H1 (cell line): ENCODE results near the gene COMMD6. TPM values are rescaled to one million over a fixed set of nuclear protein-coding genes. Genes with fewer than 3 reads are reported as not detected.

Source experiments
- CHD7 ChIP-seq: fragments of 300-600 bp; sonication (generic); IDR thresholded peaks from 2 replicates; pipeline ENCODE4 v1.7.1; 2012; ENCODE audit warnings: low read length, moderate library complexity, mild to moderate bottlenecking, inconsistent platforms; ENCODE audit not compliant: insufficient replicate concordance
- NANOG ChIP-seq: IDR thresholded peaks from 2 replicates; pipeline ENCODE4 v1.6.1; 2011; ENCODE audit warnings: low read length, low read depth, mild to moderate bottlenecking, inconsistent platforms; ENCODE audit not compliant: insufficient read depth, poor library complexity, severe bottlenecking
- SP1 ChIP-seq: IDR thresholded peaks from 2 replicates; pipeline ENCODE4 v1.6.1; 2011; ENCODE audit warnings: low read depth, low read length
- polyA plus RNA-seq, 7 experiments: library from polyadenylated mRNA; depleted of rRNA in 3 of 7; stranded (reverse) in 5 of 7; unstranded in 2 of 7; fragments of >200 nt in 5 of 7; fragments of 200-250 nt in 2 of 7; gene quantifications; 1 replicate in 5 of 7; 2 replicates in 1 of 7; 4 replicates in 1 of 7; pipeline versions ENCODE4 v1.2.1 to v1.2.3, GENCODE V29; 2011 to 2013; ENCODE audit warnings: missing spikeins in 2 of 7, mixed read lengths in 2 of 7
- total RNA-seq: library from RNA; stranded (reverse); fragmentation: NEBNext Ultra II Directional; extraction: Animal tissue kit (Norgen Biotek cat#: 25700); gene quantifications from 2 replicates; pipeline ENCODE4 v1.2.1, GENCODE V29; 2021

Gene COMMD6
- total and polyA plus RNA-seq, 2 of the 8 experiments (the other 6 are each of a cell fraction or from before 2014, with no cell fraction given) = 53.2 to 122 TPM

- TF ChIP-seq SP1 (no peak), CHD7 (no peak), NANOG (no peak)
These were observed 17.3 kb upstream of the COMMD6 start (continued) for GRCh38 chr13:75554981-75555380.
